Spleen (tissue), 11 donors: ENCODE results near the gene SLC6A18. TPM values are rescaled to one million over a fixed set of nuclear protein-coding genes. Genes with fewer than 3 reads are reported as not detected.

Source experiments
- DNase-seq: peaks from one replicate; pipeline ENCODE4 v3.0.0-alpha.2; 2020
- H3K27ac ChIP-seq, 8 donors: fragments of 200-600 bp; sonication (generic) in 7 of 8; 1 replicate in 4 of 8; 2 replicates in 4 of 8; pipeline versions ENCODE4 v1.5.0 to v1.8.0; 2016 to 2021; ENCODE audit warnings: inconsistent platforms in 4 of 8, mild to moderate bottlenecking in 4 of 8, moderate library complexity in 1 of 8
- H3K27me3 ChIP-seq, 7 donors: fragments of 200-600 bp; sonication (generic) in 6 of 7; replicated peaks in 1 of 7; 1 replicate in 4 of 7; 2 replicates in 3 of 7; pipeline versions ENCODE4 v1.5.0 to v1.8.0; 2016 to 2021; ENCODE audit warnings: inconsistent platforms in 3 of 7, mild to moderate bottlenecking in 1 of 7
- H3K36me3 ChIP-seq, 6 donors: fragments of 200-600 bp; sonication (generic) in 5 of 6; 1 replicate in 4 of 6; 2 replicates in 2 of 6; pipeline versions ENCODE4 v1.5.0 to v1.8.0; 2016 to 2021; ENCODE audit warnings: inconsistent platforms in 2 of 6
- H3K4me1 ChIP-seq, 6 donors: fragments of 200-600 bp; sonication (generic) in 5 of 6; 1 replicate in 3 of 6; 2 replicates in 3 of 6; pipeline versions ENCODE4 v1.5.0 to v1.8.0; 2016 to 2021; ENCODE audit warnings: inconsistent platforms in 3 of 6
- H3K4me3 ChIP-seq, 8 donors: fragments of 200-600 bp; sonication (generic) in 7 of 8; 1 replicate in 4 of 8; 2 replicates in 4 of 8; pipeline versions ENCODE4 v1.5.0 to v1.8.0; 2016 to 2021; ENCODE audit warnings: inconsistent platforms in 4 of 8, mild to moderate bottlenecking in 4 of 8, moderate library complexity in 2 of 8
- H3K9me3 ChIP-seq, 8 donors: fragments of 200-600 bp; sonication (generic) in 7 of 8; 1 replicate in 4 of 8; 2 replicates in 4 of 8; pipeline versions ENCODE4 v1.5.0 to v1.8.0; 2016 to 2021; ENCODE audit warnings: inconsistent platforms in 4 of 8
- POLR2A ChIP-seq, 3 donors: fragments of 450-650 bp; IDR thresholded peaks; one replicate each; pipeline ENCODE4 v1.5.1; 2017; ENCODE audit warnings: antibody characterized with exemption in 3 of 3, mild to moderate bottlenecking in 1 of 3
- POLR2AphosphoS5 ChIP-seq, 3 donors: sonication (generic); formaldehyde crosslinking; IDR thresholded peaks; one replicate each; pipeline ENCODE4 v1.5.1; 2017; ENCODE audit warnings: antibody characterized with exemption in 3 of 3
- WGBS, 5 donors: extraction: QIAGEN DNeasy Blood & Tissue Kit in 3 of 5; methylation state at CpG; one replicate each; pipeline versions ENCODE4 v1.1.5 to v1.1.7; 2013 to 2018; 5-methylcytosine and 5-hydroxymethylcytosine counted together
- intact Hi-C: fragments of 100-400 bp; cut with DNase I; formaldehyde crosslinking; loops from one replicate; pipeline ENCODE4 v1.15.0; 2023; ENCODE audit warnings: low total_unique reads
- polyA plus RNA-seq, 3 donors: library from polyadenylated mRNA; stranded (reverse); fragments of 200-250 nt; gene quantifications; one replicate each; pipeline ENCODE4 v1.2.1, GENCODE V29; 2013
- total RNA-seq, 7 donors: library from RNA; depleted of rRNA in 3 of 7; stranded (reverse); fragments of >200 nt in 3 of 7; fragmentation: NEBNext Ultra II Directional in 4 of 7; extraction: Animal tissue kit (Norgen Biotek cat#: 25700) in 4 of 7; gene quantifications; one replicate each; pipeline versions ENCODE4 v1.1.0 to v1.2.1, GENCODE V29; 2016 to 2021
- TF ChIP-seq, protein P1 (sequence below), 11 experiments: fragments of 200-600 bp in 7 of 11; fragments of 450-650 bp in 4 of 11; sonication (generic) in 4 of 11; IDR thresholded peaks in 8 of 11; conservative IDR thresholded peaks in 3 of 11; 1 replicate in 7 of 11; 2 replicates in 4 of 11; pipeline versions ENCODE4 v1.4.0 to v1.8.0; 2016 to 2021; ENCODE audit warnings: antibody characterized with exemption in 11 of 11, inconsistent platforms in 4 of 11, mild to moderate bottlenecking in 1 of 11
- donor health status: healthy with polysubstance abuse.
- donor health status: DM: no; HTN: no; CAD: no; lungs with moderate emphysema.
- donor health status: DM: no; HTN: no; CAD: no.
- donor health status: Bipolar disorder and iron deficiency.
- donor health status: healthy.
- donor health status: DM: no; HTN: no; CAD: no.
- donor health status: DM: yes; HTN: yes; CAD: no.

Gene SLC6A18
- total and polyA plus RNA-seq, 10 donors: not detected

DNA sequence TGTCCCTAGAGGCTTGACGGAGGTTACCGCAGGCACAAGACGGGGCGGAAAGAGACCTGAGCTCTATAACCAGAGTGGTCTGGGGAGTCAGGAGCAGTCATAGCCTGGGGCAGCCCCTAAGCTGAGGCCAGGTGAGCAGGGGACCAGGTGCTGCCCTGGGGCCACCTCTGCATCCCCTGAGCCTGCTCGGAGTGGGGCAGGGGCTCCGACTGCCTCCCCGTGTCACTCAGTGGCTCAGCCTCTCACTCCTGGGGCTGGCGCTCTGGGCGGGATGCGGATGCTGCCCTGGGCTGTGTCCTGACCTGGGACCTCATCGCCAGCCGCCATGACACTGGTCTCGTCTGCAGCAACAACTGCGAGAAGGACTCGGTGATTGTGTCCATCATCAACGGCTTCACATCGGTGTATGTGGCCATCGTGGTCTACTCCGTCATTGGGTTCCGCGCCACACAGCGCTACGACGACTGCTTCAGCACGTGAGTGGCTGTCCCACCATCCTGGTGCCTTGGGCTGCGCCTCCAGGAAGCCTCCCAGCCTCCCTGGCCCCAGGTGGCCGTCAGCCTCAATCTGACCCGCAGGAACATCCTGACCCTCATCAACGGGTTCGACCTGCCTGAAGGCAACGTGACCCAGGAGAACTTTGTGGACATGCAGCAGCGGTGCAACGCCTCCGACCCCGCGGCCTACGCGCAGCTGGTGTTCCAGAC, 8.8 kb upstream of the SLC6A18 start:
- Histone ChIP-seq H3K4me1 (no peaks in the 10 kb centered on the region), H3K27me3 (peaks cover 0 to 58% (median 0%) of the 10 kb centered on the region in 7 donors), H3K36me3 (no peaks in the 10 kb centered on the region), H3K9me3 (peaks cover 0 to 5% (median 0%) of the 10 kb centered on the region in 8 donors), H3K4me3 (no peak overlapping the region), H3K27ac (no peak overlapping the region)
- no peak for DNase-seq
- TF ChIP-seq POLR2A (IDR thresholded peaks at IDR 0.05) (no peak), POLR2AphosphoS5 (IDR thresholded peaks at IDR 0.05) (no peak)
- TF ChIP-seq, protein P1, sequence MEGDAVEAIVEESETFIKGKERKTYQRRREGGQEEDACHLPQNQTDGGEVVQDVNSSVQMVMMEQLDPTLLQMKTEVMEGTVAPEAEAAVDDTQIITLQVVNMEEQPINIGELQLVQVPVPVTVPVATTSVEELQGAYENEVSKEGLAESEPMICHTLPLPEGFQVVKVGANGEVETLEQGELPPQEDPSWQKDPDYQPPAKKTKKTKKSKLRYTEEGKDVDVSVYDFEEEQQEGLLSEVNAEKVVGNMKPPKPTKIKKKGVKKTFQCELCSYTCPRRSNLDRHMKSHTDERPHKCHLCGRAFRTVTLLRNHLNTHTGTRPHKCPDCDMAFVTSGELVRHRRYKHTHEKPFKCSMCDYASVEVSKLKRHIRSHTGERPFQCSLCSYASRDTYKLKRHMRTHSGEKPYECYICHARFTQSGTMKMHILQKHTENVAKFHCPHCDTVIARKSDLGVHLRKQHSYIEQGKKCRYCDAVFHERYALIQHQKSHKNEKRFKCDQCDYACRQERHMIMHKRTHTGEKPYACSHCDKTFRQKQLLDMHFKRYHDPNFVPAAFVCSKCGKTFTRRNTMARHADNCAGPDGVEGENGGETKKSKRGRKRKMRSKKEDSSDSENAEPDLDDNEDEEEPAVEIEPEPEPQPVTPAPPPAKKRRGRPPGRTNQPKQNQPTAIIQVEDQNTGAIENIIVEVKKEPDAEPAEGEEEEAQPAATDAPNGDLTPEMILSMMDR (IDR thresholded peaks at IDR 0.05 in 8 of 11, conservative IDR thresholded peaks at IDR 0.05 in 3 of 11): no peak
- intact Hi-C loops: no loop called here
- 92 to 96% (median 94%) methylated on average over 25 to 38 of the region's 38 CpGs for WGBS, 5 donors

DNA sequence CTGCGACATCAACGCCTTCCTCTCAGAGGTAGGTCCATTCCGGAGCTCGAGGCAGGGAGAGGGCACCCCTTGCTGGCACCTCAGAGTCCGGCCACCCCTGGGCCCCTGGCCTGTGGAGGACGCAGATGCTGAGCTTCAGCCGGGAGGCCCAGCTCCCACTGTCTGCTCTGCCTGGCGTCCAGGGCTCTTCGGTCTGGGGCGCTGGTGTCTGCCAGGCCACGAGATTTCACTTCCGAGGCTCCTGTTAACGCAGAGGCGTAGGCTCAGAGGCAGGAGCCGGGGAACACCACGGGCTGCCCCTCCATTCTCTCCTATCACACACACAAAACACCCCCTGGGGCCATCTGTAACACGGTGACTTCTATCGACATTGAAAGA, 8.3 kb upstream of the SLC6A18 start:
- intact Hi-C loops: no loop called here
- Histone ChIP-seq H3K36me3 (no peaks in the 10 kb centered on the region), H3K4me1 (no peaks in the 10 kb centered on the region), H3K4me3 (no peak overlapping the region), H3K9me3 (peaks cover 0 to 5% (median 0%) of the 10 kb centered on the region in 8 donors), H3K27me3 (peaks cover 0 to 58% (median 0%) of the 10 kb centered on the region in 7 donors), H3K27ac (no peak overlapping the region)
- TF ChIP-seq, protein P1 (IDR thresholded peaks at IDR 0.05 in 8 of 11, conservative IDR thresholded peaks at IDR 0.05 in 3 of 11): no peak
- no peak for TF ChIP-seq POLR2AphosphoS5 (IDR thresholded peaks at IDR 0.05)
- no peak for TF ChIP-seq POLR2A (IDR thresholded peaks at IDR 0.05)
- DNase-seq: no peak
- 84 to 90% (median 89%) methylated on average over 17 to 18 of the region's 18 CpGs for WGBS, 5 donors

DNA sequence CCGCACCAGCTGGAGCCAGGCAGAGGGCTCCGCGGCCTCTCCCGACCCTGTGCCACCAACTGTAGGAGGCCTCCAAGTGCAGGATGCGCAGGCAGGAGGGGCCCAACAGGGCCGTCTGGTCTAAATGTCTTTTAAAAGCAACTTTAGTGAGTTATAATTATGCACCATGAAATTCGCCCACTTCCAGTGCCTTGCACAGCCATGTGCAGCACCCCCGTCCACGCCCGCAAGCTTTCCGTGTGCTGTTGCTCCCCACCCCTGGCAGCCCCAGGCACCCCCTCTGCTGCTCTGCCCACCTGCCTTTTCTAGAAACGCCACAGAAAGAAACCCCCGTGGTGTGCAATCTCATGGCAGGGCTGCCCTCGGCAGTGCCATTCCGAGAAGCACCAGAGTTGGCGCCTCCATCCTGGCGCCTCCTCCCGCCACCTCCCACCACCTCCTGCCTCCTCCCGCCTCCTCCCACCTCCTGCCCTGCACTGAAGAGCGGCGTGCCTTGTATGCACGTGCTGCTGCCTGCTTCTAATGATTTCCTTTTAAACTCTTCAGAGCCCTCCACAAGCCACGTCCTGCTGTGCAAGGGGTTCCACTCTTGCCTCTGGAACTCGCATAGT, 7.5 kb upstream of the SLC6A18 start:
- TF ChIP-seq POLR2A (IDR thresholded peaks at IDR 0.05) (no peak), POLR2AphosphoS5 (IDR thresholded peaks at IDR 0.05) (no peak)
- TF ChIP-seq, protein P1 (IDR thresholded peaks at IDR 0.05 in 8 of 11, conservative IDR thresholded peaks at IDR 0.05 in 3 of 11): no peak
- Histone ChIP-seq H3K9me3 (peaks cover 0 to 5% (median 0%) of the 10 kb centered on the region in 8 donors), H3K27ac (no peak overlapping the region), H3K27me3 (peaks cover 0 to 58% (median 0%) of the 10 kb centered on the region in 7 donors), H3K36me3 (no peaks in the 10 kb centered on the region), H3K4me1 (no peaks in the 10 kb centered on the region), H3K4me3 (no peak overlapping the region)
- intact Hi-C loops: no loop called here
- WGBS, 5 donors: 44 to 62% (median 56%) methylated on average over 23 to 24 of the region's 24 CpGs
- no peak for DNase-seq

DNA sequence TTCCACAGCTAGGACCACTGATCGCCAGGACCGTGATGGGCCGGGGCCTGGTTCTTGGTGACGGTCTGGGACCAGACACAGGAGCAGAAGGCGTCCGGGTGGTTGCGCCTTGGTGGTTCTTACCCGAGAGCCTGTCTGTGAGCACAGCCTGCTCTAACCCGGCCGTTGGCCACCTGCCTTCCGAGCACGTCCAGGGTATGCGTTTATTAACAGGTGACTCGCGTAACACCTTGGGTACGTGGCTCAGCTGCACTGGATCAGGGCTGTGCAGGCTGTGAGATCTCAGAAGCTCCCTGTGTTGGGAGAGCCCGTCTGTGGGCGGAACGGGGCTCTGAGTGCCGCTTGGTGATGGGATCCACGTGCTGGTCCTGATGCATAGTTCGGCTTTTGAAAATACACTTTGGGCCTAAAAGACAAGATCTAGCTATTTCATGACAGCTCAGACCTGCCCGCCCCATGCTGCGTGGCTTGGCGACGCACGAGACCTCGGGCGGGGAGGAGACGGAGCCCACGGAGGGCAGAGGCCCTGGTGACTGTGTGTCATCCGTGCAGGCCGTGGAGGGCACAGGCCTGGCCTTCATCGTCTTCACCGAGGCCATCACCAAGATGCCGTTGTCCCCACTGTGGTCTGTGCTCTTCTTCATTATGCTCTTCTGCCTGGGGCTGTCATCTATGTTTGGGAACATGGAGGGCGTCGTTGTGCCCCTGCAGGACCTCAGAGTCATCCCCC, 6.7 kb upstream of the SLC6A18 start:
- Histone ChIP-seq H3K36me3 (no peaks in the 10 kb centered on the region), H3K4me3 (no peak overlapping the region), H3K27me3 (peaks cover 0 to 58% (median 0%) of the 10 kb centered on the region in 7 donors), H3K9me3 (peaks cover 0 to 5% (median 0%) of the 10 kb centered on the region in 8 donors), H3K4me1 (no peaks in the 10 kb centered on the region), H3K27ac (no peak overlapping the region)
- TF ChIP-seq, protein P1 (IDR thresholded peaks at IDR 0.05 in 8 of 11, conservative IDR thresholded peaks at IDR 0.05 in 3 of 11): no peak
- TF ChIP-seq POLR2AphosphoS5 (IDR thresholded peaks at IDR 0.05) (no peak), POLR2A (IDR thresholded peaks at IDR 0.05) (no peak)
- 87 to 92% (median 89%) methylated on average over 28 to 38 of the region's 38 CpGs for WGBS, 5 donors
- intact Hi-C loops: no loop called here
- no peak for DNase-seq
